Measurements from ENCODE around the gene VDR. TPM values are rescaled to one million over a fixed set of nuclear protein-coding genes. Genes with fewer than 3 reads are reported as not detected.
"Not testable (repeated sequence)": the region's sequence is repeated elsewhere in the genome, so short reads cannot be mapped to it uniquely, and the experiment has no call there.

VDR gene
- total RNA-seq, 4 donors from 2014 or later = 75.1 to 193 (median 156) TPM

DNA sequence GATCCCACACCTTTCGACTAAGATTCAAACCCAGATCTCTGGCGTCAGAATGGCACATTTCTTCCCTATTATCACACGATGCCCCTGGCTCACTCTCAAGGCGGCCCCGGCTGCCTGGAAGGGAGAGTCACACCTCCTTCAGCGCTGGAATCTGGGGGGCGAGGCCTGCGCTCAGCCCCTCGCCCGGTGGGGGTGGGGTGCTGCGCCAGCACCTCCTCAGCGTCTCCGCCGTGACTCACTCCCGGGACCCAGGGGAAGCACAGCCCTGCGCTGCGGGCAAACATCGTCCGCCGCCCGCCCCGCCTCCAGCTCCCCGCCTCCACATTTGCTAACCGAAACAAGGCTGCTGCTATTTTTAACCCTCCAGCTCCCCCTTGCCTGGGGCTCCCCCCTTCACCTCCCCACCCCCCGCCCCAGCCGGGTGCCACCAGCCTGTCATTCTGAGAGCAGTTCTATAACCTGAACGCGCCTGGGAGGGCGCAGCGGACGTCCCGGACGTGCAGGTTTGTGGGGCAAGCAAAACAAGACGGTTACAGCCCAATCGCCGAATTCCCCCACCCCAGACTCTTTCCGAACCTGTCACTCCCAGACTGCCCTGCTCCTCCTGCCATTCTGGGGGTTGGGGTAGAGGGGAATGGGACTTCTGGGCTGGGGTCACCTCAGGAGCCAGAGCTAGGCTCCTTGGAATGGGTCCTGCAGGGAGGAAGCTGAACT is 91.8 kb downstream of the VDR start:
- peak; percentile 81 to 94 (median 91) for DNase-seq
- H3K36me3 ChIP-seq = no peaks in the 10 kb centered on the region
- peak overlapping the region; percentile 40 to 60 (median 44) for H3K4me3 ChIP-seq
- TF ChIP-seq POLR2A (IDR thresholded peaks at IDR 0.05) = no peak
- TF ChIP-seq CTCF (IDR thresholded peaks at IDR 0.05) = no peak
- H3K9me3 ChIP-seq = no peaks in the 10 kb centered on the region
- H3K27ac ChIP-seq = peak overlapping the region; percentile 93 to 98 (median 96)
- peaks cover 12 to 86% (median 73%) of the 10 kb centered on the region in 4 donors for H3K4me1 ChIP-seq
- H3K27me3 ChIP-seq = no peaks in the 10 kb centered on the region

DNA sequence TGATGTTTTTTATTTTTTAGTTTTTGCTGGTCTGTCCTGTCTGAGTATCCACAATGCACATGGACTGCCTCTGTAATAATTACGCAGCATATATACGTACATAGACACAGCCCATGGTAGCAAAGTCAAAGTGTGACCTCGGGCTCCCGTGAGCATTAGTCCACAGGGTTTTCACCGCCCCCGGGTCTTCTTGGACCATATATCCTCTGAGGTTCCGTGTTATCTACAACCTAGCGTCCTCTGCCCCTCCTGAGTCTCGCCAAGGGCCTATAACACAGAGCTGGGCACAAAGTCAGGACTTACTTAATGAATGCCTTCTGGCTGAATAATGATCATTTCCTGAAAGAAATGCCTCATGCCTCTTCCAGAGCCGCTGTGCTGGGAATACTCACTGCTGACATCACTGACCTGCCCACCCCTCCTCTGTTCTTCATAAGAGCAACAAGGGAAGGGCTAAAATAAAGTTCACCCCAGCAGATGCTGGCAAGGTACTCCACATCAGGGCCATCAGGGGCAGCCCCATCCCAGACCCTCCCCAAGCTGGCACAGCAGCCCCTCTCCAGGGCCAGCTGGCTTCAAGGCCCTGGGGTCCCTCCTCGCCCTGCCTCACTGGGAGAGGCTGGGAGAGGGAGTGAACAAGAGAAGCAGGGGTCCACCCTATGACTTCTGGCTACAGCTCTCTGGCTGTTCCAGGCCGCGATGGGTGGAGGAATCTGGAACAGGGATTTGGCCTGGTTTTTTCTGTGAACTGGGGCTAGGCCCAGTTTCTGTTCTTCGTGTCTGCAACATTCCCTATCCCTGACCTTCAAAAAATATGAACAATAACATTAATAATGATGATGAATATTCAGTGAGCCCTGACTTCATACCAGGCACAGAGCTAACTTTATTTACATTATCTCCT is 93.0 kb downstream of the VDR start:
- TF ChIP-seq POLR2A (IDR thresholded peaks at IDR 0.05) (no peak), CTCF (IDR thresholded peaks at IDR 0.05) (no peak)
- DNase-seq = peak in 1 of 3 donors; percentile 58
- no peaks in the 10 kb centered on the region for H3K9me3 ChIP-seq
- peak overlapping the region; percentile 93 to 98 (median 96) for H3K27ac ChIP-seq
- H3K36me3 ChIP-seq = no peaks in the 10 kb centered on the region
- peak overlapping the region in 1 of 4 donors; percentile 11 for H3K4me3 ChIP-seq
- H3K27me3 ChIP-seq = no peaks in the 10 kb centered on the region
- peaks cover 12 to 82% (median 70%) of the 10 kb centered on the region in 4 donors for H3K4me1 ChIP-seq

GRCh38 chr12:47811072-47811396 is 93.8 kb downstream of the VDR start:
- DNase-seq = no peak
- H3K4me1 ChIP-seq = peaks cover 12 to 85% (median 67%) of the 10 kb centered on the region in 4 donors
- peak overlapping the region; percentile 93 to 98 (median 96) for H3K27ac ChIP-seq
- no peaks in the 10 kb centered on the region for H3K36me3 ChIP-seq
- TF ChIP-seq POLR2A (IDR thresholded peaks at IDR 0.05) = no peak
- TF ChIP-seq CTCF (IDR thresholded peaks at IDR 0.05) = no peak
- H3K27me3 ChIP-seq = no peaks in the 10 kb centered on the region
- H3K9me3 ChIP-seq = no peaks in the 10 kb centered on the region
- H3K4me3 ChIP-seq = no peak overlapping the region

DNA sequence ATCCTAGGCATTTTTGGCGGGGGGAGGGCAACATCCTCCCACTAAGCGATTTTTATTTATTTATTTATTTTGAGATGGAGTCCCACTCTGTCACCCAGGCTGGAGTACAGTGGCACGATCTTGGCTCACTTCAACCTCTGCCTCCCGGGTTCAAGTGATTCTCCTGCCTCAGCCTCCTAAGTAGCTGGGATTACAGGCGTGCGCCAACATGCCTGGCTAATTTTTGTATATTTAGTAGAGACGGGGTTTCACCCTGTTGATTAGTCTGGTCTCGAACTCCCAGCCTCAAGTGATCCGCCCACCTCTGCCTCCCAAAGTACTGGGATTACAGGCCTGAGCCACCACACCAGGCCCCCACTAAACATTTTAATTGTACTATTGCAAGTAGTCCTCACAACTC is 95.3 kb downstream of the VDR start:
- H3K4me3 ChIP-seq, H3K9me3 ChIP-seq, DNase-seq, H3K36me3 ChIP-seq, H3K27me3 ChIP-seq: not testable (repeated sequence)
- Histone ChIP-seq H3K27ac (peak overlapping the region; percentile 93 to 98 (median 96)), H3K4me1 (peaks cover 12 to 88% (median 63%) of the 10 kb centered on the region in 4 donors)

- Histone ChIP-seq H3K36me3 (no peaks in the 10 kb centered on the region), H3K4me3 (peak overlapping the region in 2 of 4 donors; percentile 3 to 10), H3K9me3 (no peaks in the 10 kb centered on the region), H3K27ac (peak overlapping the region; percentile 62 to 98 (median 96)), H3K4me1 (peaks cover 12 to 88% (median 56%) of the 10 kb centered on the region in 4 donors), H3K27me3 (no peaks in the 10 kb centered on the region)
- peak in 2 of 6 experiments; percentile 8 to 13 for TF ChIP-seq CTCF (IDR thresholded peaks at IDR 0.05)
- TF ChIP-seq POLR2A (IDR thresholded peaks at IDR 0.05) = no peak
- peak in 2 of 3 donors; percentile 67 to 73 for DNase-seq
Observed at GRCh38 chr12:47808574-47809365, 96.0 kb downstream of the VDR start.
